ENCODE results near the gene S100A11. TPM values are rescaled to one million over a fixed set of nuclear protein-coding genes. Genes with fewer than 3 reads are reported as not detected.
A peak's percentile ranks its signal among the peaks of the same experiment; 100 is the strongest.

The S100A11 gene
- total and polyA plus RNA-seq, 9 of the 15 experiments (the other 6 are each of a cell fraction or from before 2014, with no cell fraction given) = 131 to 808 (median 235) TPM

- no peak for TF ChIP-seq ARID3B (CRISPR knock-in tag; IDR thresholded peaks at IDR 0.05; ENCODE audit: borderline replicate concordance)
- no peak for TF ChIP-seq ZFPM2 (CRISPR knock-in tag; IDR thresholded peaks at IDR 0.05)
- no peak for TF ChIP-seq ZNF57 (CRISPR knock-in tag; IDR thresholded peaks at IDR 0.05)
- TF ChIP-seq RBM39 (optimal IDR thresholded peaks at IDR 0.05; ENCODE audit: low read depth, low read length) = no peak
- TF ChIP-seq WHSC1 (IDR thresholded peaks at IDR 0.05; ENCODE audit: low read length) = no peak
- no peak for TF ChIP-seq BCOR (IDR thresholded peaks at IDR 0.05)
- no peak for TF ChIP-seq THRB (CRISPR knock-in tag; conservative IDR thresholded peaks at IDR 0.05)
- no peak for TF ChIP-seq ZNF785 (CRISPR knock-in tag; IDR thresholded peaks at IDR 0.05)
- peak; percentile 62 for TF ChIP-seq CBFA2T3 (IDR thresholded peaks at IDR 0.05)
- TF ChIP-seq ZBTB11 (CRISPR knock-in tag; IDR thresholded peaks at IDR 0.05) = peak in 1 of 3 experiments; percentile 27; a peak in 1 of 6 replicates
- TF ChIP-seq FOSL1 (tag; conservative IDR thresholded peaks at IDR 0.05) = peak; percentile 99
- no peak for TF ChIP-seq NFE2L1 (tag; IDR thresholded peaks at IDR 0.05; ENCODE audit: borderline replicate concordance, low read depth)
- TF ChIP-seq MTA1 (IDR thresholded peaks at IDR 0.05; ENCODE audit: borderline replicate concordance) = 0 out of 2 replicates have a peak, but pooled peaks have one; percentile 69
- peak; percentile 18; the same call in 1 of the 2 replicates for TF ChIP-seq GTF2F1 (IDR thresholded peaks at IDR 0.05; ENCODE audit: low read depth, low read length)
- no peak; a peak in 1 of 4 replicates for TF ChIP-seq NONO (IDR thresholded peaks at IDR 0.05; ENCODE audit: low read depth in 2 of 2, low read length in 1 of 2)
- no peak for TF ChIP-seq ZNF143 (CRISPR knock-in tag; IDR thresholded peaks at IDR 0.05)
- TF ChIP-seq ZNF431 (CRISPR knock-in tag; IDR thresholded peaks at IDR 0.05) = no peak
- TF ChIP-seq MITF (IDR thresholded peaks at IDR 0.05) = peak; percentile 16; the same call in 1 of the 2 replicates
- no peak for TF ChIP-seq ZNF696 (CRISPR knock-in tag; conservative IDR thresholded peaks at IDR 0.05)
- peak; percentile 94; the same call in 1 of the 2 replicates for TF ChIP-seq SMARCA4 (IDR thresholded peaks at IDR 0.05)
- TF ChIP-seq MBD2 (IDR thresholded peaks at IDR 0.05; ENCODE audit: borderline replicate concordance, low read depth) = peak; percentile 63; the same call in 1 of the 2 replicates
- no peak for TF ChIP-seq KAT7 (CRISPR knock-in tag; IDR thresholded peaks at IDR 0.05; ENCODE audit: borderline replicate concordance)
Measured at GRCh38 chr1:152047730-152048415, 11.1 kb upstream of the S100A11 start (continued).
